T-helper 2 cell treated with Interferon-gamma antibody and Interleukin-4, amounts not matched to agents 5 μg/mL and 100 μg/mL, for 36 hours (primary cell): ENCODE data around the gene LMCD1.
"Not testable (repeated sequence)": the region's sequence is repeated elsewhere in the genome, so short reads cannot be mapped to it uniquely, and the experiment has no call there.

Experiments used
- DNase-seq: peaks from one replicate; pipeline ENCODE4 v3.0.0; 2021; ENCODE audit warnings: low spot score
- H3K27ac Mint-ChIP-seq: one replicate; pipeline ENCODE4 v1.8.0; 2021; ENCODE audit warnings: mild to moderate bottlenecking, mixed read lengths
- H3K27me3 Mint-ChIP-seq: one replicate; pipeline ENCODE4 v1.8.0; 2021; ENCODE audit warnings: low read depth, mixed read lengths
- H3K36me3 Mint-ChIP-seq: one replicate; pipeline ENCODE4 v1.8.0; 2021; ENCODE audit warnings: low read depth, mixed read lengths
- H3K4me1 Mint-ChIP-seq: one replicate; pipeline ENCODE4 v1.8.0; 2021; ENCODE audit warnings: low read depth, mixed read lengths
- H3K4me3 Mint-ChIP-seq: one replicate; pipeline ENCODE4 v1.8.0; 2022; ENCODE audit warnings: mild to moderate bottlenecking, moderate library complexity, mixed read lengths
- H3K9me3 Mint-ChIP-seq: one replicate; pipeline ENCODE4 v1.8.0; 2021; ENCODE audit warnings: mixed read lengths

LMCD1 gene

DNA sequence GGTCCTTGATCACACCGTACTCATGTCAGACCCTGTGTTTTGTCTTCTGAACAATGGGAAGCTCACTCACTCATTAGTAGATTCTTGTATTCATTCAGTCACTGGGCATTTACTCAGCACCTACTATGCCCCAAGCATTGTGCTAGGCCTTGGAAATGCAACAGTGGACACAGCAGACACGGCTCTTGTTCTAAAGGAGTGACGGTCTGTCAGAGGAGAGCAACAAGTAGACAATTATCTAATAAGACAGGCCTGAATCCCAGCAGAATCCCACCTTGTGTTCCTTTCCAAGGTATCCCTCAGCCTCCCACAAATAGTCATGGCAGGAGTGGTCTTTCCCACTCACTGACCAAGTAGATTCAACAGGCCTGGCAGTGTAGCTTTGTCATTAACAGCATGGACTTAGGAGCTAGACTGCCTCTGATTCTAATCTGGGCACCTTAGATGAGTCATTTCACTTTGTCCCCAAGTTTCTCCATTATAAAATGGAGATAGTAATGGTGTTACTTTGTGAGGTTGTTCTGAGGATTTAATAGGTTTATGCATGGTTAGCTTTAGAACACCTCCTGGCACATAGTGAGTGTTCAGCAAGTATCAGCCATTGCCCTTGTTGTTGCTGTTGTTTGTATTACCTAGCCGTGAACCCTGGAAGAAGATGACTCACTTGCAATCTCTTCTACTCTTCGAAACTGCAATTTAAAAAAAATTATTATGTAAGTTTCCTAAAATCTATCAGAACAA lies 73.9 kb downstream of the LMCD1 start:
- Mint-ChIP-seq H3K27ac (no peak overlapping the region), H3K36me3 (no peaks in the 10 kb centered on the region), H3K27me3 (no peaks in the 10 kb centered on the region), H3K4me1 (peaks cover 7% of the 10 kb centered on the region), H3K9me3 (no peaks in the 10 kb centered on the region), H3K4me3 (no peak overlapping the region)
- no peak for DNase-seq

- H3K4me3 Mint-ChIP-seq: no peak overlapping the region
- H3K4me1 Mint-ChIP-seq: peaks cover under 1% of the 10 kb centered on the region
- H3K9me3 Mint-ChIP-seq: no peaks in the 10 kb centered on the region
- no peaks in the 10 kb centered on the region for H3K36me3 Mint-ChIP-seq
- H3K27ac Mint-ChIP-seq: no peak overlapping the region
- no peak for DNase-seq
- no peaks in the 10 kb centered on the region for H3K27me3 Mint-ChIP-seq
Measured at GRCh38 chr3:8576436-8576835, 74.8 kb downstream of the LMCD1 start.

GRCh38 chr3:8576841-8577571 lies 75.4 kb downstream of the LMCD1 start:
- Mint-ChIP-seq H3K36me3 (no peaks in the 10 kb centered on the region), H3K4me1 (no peaks in the 10 kb centered on the region), H3K4me3 (no peak overlapping the region), H3K9me3 (no peaks in the 10 kb centered on the region), H3K27me3 (no peaks in the 10 kb centered on the region), H3K27ac (no peak overlapping the region)
- DNase-seq: no peak

DNA sequence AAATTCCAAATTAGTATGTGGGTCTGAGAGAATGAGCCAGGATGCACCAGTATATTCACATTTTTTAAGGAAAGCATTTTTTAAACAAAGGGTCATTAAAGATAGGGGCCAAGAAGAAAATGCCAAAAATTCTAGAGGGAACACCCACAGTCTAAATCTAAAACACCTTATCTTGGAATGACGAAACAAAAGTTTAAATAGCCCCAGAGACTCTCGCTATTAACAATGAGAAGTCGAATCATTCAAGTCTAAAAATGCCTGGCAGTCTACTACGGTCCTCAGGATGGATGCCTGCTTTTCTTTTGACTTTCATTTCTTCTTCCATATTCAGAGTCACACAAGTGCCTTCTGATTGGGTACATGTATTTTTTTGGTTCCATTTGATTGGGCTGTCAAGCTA lies 76.7 kb downstream of the LMCD1 start:
- no peaks in the 10 kb centered on the region for H3K36me3 Mint-ChIP-seq
- DNase-seq: no peak
- H3K4me1 Mint-ChIP-seq: no peaks in the 10 kb centered on the region
- H3K4me3 Mint-ChIP-seq: no peak overlapping the region
- H3K27me3 Mint-ChIP-seq: no peaks in the 10 kb centered on the region
- no peaks in the 10 kb centered on the region for H3K9me3 Mint-ChIP-seq
- no peak overlapping the region for H3K27ac Mint-ChIP-seq

GRCh38 chr3:8579096-8579495 lies 77.5 kb downstream of the LMCD1 start:
- Mint-ChIP-seq H3K27ac (no peak overlapping the region), H3K36me3 (no peaks in the 10 kb centered on the region), H3K4me1 (no peaks in the 10 kb centered on the region), H3K9me3 (no peaks in the 10 kb centered on the region), H3K4me3 (no peak overlapping the region), H3K27me3 (no peaks in the 10 kb centered on the region)
- DNase-seq: no peak

- H3K36me3 Mint-ChIP-seq: no peaks in the 10 kb centered on the region
- no peak overlapping the region for H3K4me3 Mint-ChIP-seq
- no peaks in the 10 kb centered on the region for H3K4me1 Mint-ChIP-seq
- H3K27ac Mint-ChIP-seq: no peak overlapping the region
- H3K9me3 Mint-ChIP-seq: no peaks in the 10 kb centered on the region
- H3K27me3 Mint-ChIP-seq: no peaks in the 10 kb centered on the region
- no peak for DNase-seq
Measured at GRCh38 chr3:8579943-8580342, 78.3 kb downstream of the LMCD1 start.

GRCh38 chr3:8580434-8580833 lies 78.8 kb downstream of the LMCD1 start:
- H3K36me3 Mint-ChIP-seq, DNase-seq, H3K4me3 Mint-ChIP-seq: not testable (repeated sequence)

DNA sequence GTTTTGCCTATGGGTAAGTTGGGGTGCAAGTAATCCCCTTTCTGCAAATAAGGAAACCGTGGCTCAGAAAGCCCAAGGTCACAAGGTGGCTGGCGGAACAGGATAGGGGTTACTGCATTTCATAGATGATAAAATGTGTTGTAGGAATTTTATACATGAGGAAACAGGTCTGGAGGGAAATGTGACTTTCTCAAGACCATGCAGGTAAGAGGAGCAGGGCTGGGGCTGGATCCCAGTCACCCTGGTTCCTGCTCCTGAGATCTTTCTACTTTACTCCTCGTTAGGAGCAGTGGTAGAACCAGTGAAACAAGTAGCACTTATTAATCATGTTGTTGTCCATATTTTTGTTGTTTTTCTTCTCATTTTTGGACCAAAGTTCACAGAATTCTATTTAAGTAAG lies 79.8 kb downstream of the LMCD1 start:
- no peak for DNase-seq
- no peaks in the 10 kb centered on the region for H3K36me3 Mint-ChIP-seq
- H3K4me1 Mint-ChIP-seq: no peaks in the 10 kb centered on the region
- no peak overlapping the region for H3K27ac Mint-ChIP-seq
- no peaks in the 10 kb centered on the region for H3K9me3 Mint-ChIP-seq
- no peaks in the 10 kb centered on the region for H3K27me3 Mint-ChIP-seq
- no peak overlapping the region for H3K4me3 Mint-ChIP-seq

More at GRCh38 chr3:8580434-8580833, 78.8 kb downstream of the LMCD1 start:
- not testable (repeated sequence) for H3K4me1 Mint-ChIP-seq, H3K9me3 Mint-ChIP-seq, H3K27me3 Mint-ChIP-seq, H3K27ac Mint-ChIP-seq

GRCh38 chr3:8581806-8582445 lies 80.3 kb downstream of the LMCD1 start:
- DNase-seq: no peak
- no peak overlapping the region for H3K27ac Mint-ChIP-seq
- H3K9me3 Mint-ChIP-seq: no peaks in the 10 kb centered on the region
- no peak overlapping the region for H3K4me3 Mint-ChIP-seq
- H3K27me3 Mint-ChIP-seq: no peaks in the 10 kb centered on the region
- H3K4me1 Mint-ChIP-seq: no peaks in the 10 kb centered on the region
- no peaks in the 10 kb centered on the region for H3K36me3 Mint-ChIP-seq

DNA sequence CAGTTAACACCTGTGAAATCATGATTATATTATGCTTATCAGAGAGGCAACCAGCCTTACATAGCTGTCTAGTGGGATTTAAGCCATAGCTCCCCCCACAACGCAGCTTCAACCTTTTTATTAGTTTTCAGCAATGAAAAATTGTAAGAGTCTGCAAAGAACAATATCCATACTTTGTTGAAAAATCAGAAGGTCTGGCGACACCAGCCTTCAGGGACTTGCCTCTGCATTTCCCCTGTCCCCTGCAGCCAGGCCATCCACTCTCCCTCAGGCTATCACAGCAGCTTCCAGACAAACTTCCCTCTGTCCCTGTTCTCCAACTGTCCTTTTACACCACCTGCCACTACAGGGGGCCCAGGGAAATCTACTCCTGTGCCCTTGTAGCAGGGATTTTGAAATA lies 83.0 kb downstream of the LMCD1 start:
- Mint-ChIP-seq H3K27me3 (no peaks in the 10 kb centered on the region), H3K36me3 (no peaks in the 10 kb centered on the region), H3K9me3 (no peaks in the 10 kb centered on the region), H3K4me1 (no peaks in the 10 kb centered on the region), H3K27ac (no peak overlapping the region), H3K4me3 (no peak overlapping the region)
- DNase-seq: no peak

GRCh38 chr3:8589880-8590556 lies 88.4 kb downstream of the LMCD1 start:
- H3K4me1 Mint-ChIP-seq: no peaks in the 10 kb centered on the region
- no peak for DNase-seq
- no peaks in the 10 kb centered on the region for H3K27me3 Mint-ChIP-seq
- no peak overlapping the region for H3K27ac Mint-ChIP-seq
- no peaks in the 10 kb centered on the region for H3K36me3 Mint-ChIP-seq
- no peaks in the 10 kb centered on the region for H3K9me3 Mint-ChIP-seq
- no peak overlapping the region for H3K4me3 Mint-ChIP-seq

GRCh38 chr3:8593021-8593827 lies 91.6 kb downstream of the LMCD1 start:
- no peaks in the 10 kb centered on the region for H3K27me3 Mint-ChIP-seq
- no peaks in the 10 kb centered on the region for H3K36me3 Mint-ChIP-seq
- H3K9me3 Mint-ChIP-seq: no peaks in the 10 kb centered on the region
- no peak overlapping the region for H3K4me3 Mint-ChIP-seq
- no peak for DNase-seq
- no peaks in the 10 kb centered on the region for H3K4me1 Mint-ChIP-seq
- H3K27ac Mint-ChIP-seq: no peak overlapping the region

GRCh38 chr3:8595252-8595651 lies 93.6 kb downstream of the LMCD1 start:
- Mint-ChIP-seq H3K4me1 (no peaks in the 10 kb centered on the region), H3K27me3 (no peaks in the 10 kb centered on the region), H3K27ac (no peak overlapping the region), H3K4me3 (no peak overlapping the region), H3K9me3 (no peaks in the 10 kb centered on the region), H3K36me3 (no peaks in the 10 kb centered on the region)
- no peak for DNase-seq
